SK-N-SH (cell line): ENCODE measurements around the gene LAMA4. TPM values are rescaled to one million over a fixed set of nuclear protein-coding genes. Genes with fewer than 3 reads are reported as not detected.
A peak's percentile ranks its signal among the peaks of the same experiment; 100 is the strongest.

Experiments
- CTCF ChIA-PET: fragments of 300-600, 350-600 bp; formaldehyde crosslinking; extraction: SDS; loops from one replicate; lab custom pipeline; 2021; lab: Yijun Ruan, JAX
- POLR2A ChIA-PET: fragments of 350-600 bp; sonication (Branson Sonifier 250); formaldehyde crosslinking; extraction: SDS; loops from one replicate; lab custom pipeline; 2020; ENCODE audit warnings: antibody characterized with exemption, inconsistent platforms; lab: Yijun Ruan, JAX
- DNase-seq: peaks from one replicate; pipeline ENCODE4 v3.0.0; 2012
- H2AFZ ChIP-seq: fragments of 200-600 bp; sonication (generic); 2 replicates; pipeline ENCODE4 v1.8.1; 2016; ENCODE audit warnings: antibody characterized with exemption, mild to moderate bottlenecking, low read depth
- H3F3A ChIP-seq: fragments of 200-600 bp; sonication (generic); replicated peaks from 2 replicates; pipeline ENCODE3; 2016; ENCODE audit warnings: antibody characterized with exemption, mild to moderate bottlenecking; ENCODE audit not compliant: insufficient read depth
- H3K27ac ChIP-seq, 2 experiments: fragments of 200-500 bp in 1 of 2; fragments of 200-600 bp in 1 of 2; sonication (Bioruptor generic) in 1 of 2; sonication (generic), shearing (Covaris generic) in 1 of 2; 2 replicates each; pipeline versions ENCODE4 v1.5.1 to v1.6.1; 2014 to 2016; ENCODE audit warnings: low read depth in 2 of 2, inconsistent platforms in 1 of 2, low read length in 1 of 2, mild to moderate bottlenecking in 1 of 2, mixed read lengths in 1 of 2
- H3K27me3 ChIP-seq: fragments of 200-600 bp; sonication (generic), shearing (Covaris generic); 2 replicates; pipeline ENCODE4 v1.6.1; 2016; ENCODE audit warnings: mixed run types; ENCODE audit not compliant: insufficient read depth
- H3K36me3 ChIP-seq, 2 experiments: fragments of 200-500 bp in 1 of 2; fragments of 200-600 bp in 1 of 2; sonication (Bioruptor generic) in 1 of 2; sonication (generic) in 1 of 2; replicated peaks in 1 of 2; 2 replicates each; pipeline versions ENCODE3 to v1.5.1; 2014 to 2016; ENCODE audit warnings: low read length in 1 of 2, mild to moderate bottlenecking in 1 of 2; ENCODE audit not compliant: insufficient read depth in 2 of 2, control insufficient read depth in 1 of 2
- H3K4me1 ChIP-seq, 2 experiments: fragments of 200-500 bp in 1 of 2; fragments of 200-600 bp in 1 of 2; sonication (Bioruptor generic) in 1 of 2; sonication (generic), shearing (Covaris generic) in 1 of 2; 2 replicates each; pipeline versions ENCODE4 v1.5.1 to v1.6.1; 2014 to 2016; ENCODE audit warnings: low read depth in 1 of 2, low read length in 1 of 2, mixed run types in 1 of 2; ENCODE audit not compliant: insufficient read depth in 2 of 2, control insufficient read depth in 1 of 2
- H3K4me2 ChIP-seq: fragments of 200-600 bp; sonication (generic), shearing (Covaris generic); 2 replicates; pipeline ENCODE4 v1.6.1; 2017; ENCODE audit warnings: mixed run types
- H3K4me3 ChIP-seq, 2 experiments: fragments of 200-500 bp in 1 of 2; fragments of 200-600 bp in 1 of 2; sonication (Bioruptor generic) in 1 of 2; sonication (generic), shearing (Covaris generic) in 1 of 2; 2 replicates each; pipeline versions ENCODE4 v1.5.1 to v1.8.1; 2014 to 2016; ENCODE audit warnings: low read depth in 2 of 2, inconsistent platforms in 1 of 2, low read length in 1 of 2, mild to moderate bottlenecking in 1 of 2, mixed read lengths in 1 of 2, moderate library complexity in 1 of 2
- H3K79me2 ChIP-seq: fragments of 200-600 bp; sonication (generic); 2 replicates; pipeline ENCODE4 v1.8.1; 2017; ENCODE audit warnings: mild to moderate bottlenecking; ENCODE audit not compliant: insufficient read depth
- H3K9ac ChIP-seq: fragments of 200-600 bp; sonication (generic); 2 replicates; pipeline ENCODE4 v1.6.1; 2017; ENCODE audit warnings: mixed run types
- H3K9me2 ChIP-seq: fragments of 200-600 bp; sonication (generic); 2 replicates; pipeline ENCODE4 v1.6.1; 2017; ENCODE audit warnings: mixed run types
- H3K9me3 ChIP-seq: fragments of 200-600 bp; sonication (generic); 2 replicates; pipeline ENCODE4 v1.6.1; 2017; ENCODE audit warnings: mixed run types, mild to moderate bottlenecking, moderate library complexity
- H4K20me1 ChIP-seq: fragments of 200-600 bp; sonication (generic); 2 replicates; pipeline ENCODE4 v1.6.1; 2017; ENCODE audit warnings: mild to moderate bottlenecking, mixed run types; ENCODE audit not compliant: insufficient read depth
- CHD2 ChIP-seq: fragments of 150-350 bp; IDR thresholded peaks from 2 replicates; pipeline ENCODE4 v1.6.1; 2018; ENCODE audit warnings: low read length; ENCODE audit not compliant: partially characterized antibody
- EP300 ChIP-seq, 2 experiments: IDR thresholded peaks; 2 replicates each; pipeline versions ENCODE4 v1.4.0 to v1.6.1; 2012; ENCODE audit warnings: borderline replicate concordance in 1 of 2, low read depth in 1 of 2, low read length in 1 of 2
- FOSL2 ChIP-seq: IDR thresholded peaks from 2 replicates; pipeline ENCODE4 v1.4.0; 2012; ENCODE audit warnings: low read depth, mild to moderate bottlenecking, moderate library complexity, borderline replicate concordance
- FOXJ3 ChIP-seq: sonication (generic); formaldehyde crosslinking; IDR thresholded peaks from 2 replicates; pipeline ENCODE4 v1.5.1; 2020; ENCODE audit warnings: mild to moderate bottlenecking, missing genetic modification reagents
- FOXM1 ChIP-seq: IDR thresholded peaks from 2 replicates; pipeline ENCODE4 v1.4.0; 2012; ENCODE audit warnings: low read depth, mild to moderate bottlenecking
- GATA2 ChIP-seq: sonication (generic); formaldehyde crosslinking; IDR thresholded peaks from 2 replicates; pipeline ENCODE4 v1.5.0; 2020; ENCODE audit warnings: mild to moderate bottlenecking, missing genetic modification reagents
- JUND ChIP-seq: IDR thresholded peaks from 2 replicates; pipeline ENCODE4 v1.4.0; 2012
- MXI1 ChIP-seq: IDR thresholded peaks from 2 replicates; pipeline ENCODE4 v1.6.1; 2012; ENCODE audit warnings: mild to moderate bottlenecking, low read depth, low read length, improper control_type of control experiment
- RAD21 ChIP-seq: IDR thresholded peaks from 2 replicates; pipeline ENCODE4 v1.6.1; 2012; ENCODE audit warnings: mild to moderate bottlenecking, low read length
- RCOR1 ChIP-seq: fragments of 150-350 bp; IDR thresholded peaks from 2 replicates; pipeline ENCODE4 v1.6.1; 2017; ENCODE audit warnings: antibody characterized with exemption, low read length
- RFX5 ChIP-seq: IDR thresholded peaks from 2 replicates; pipeline ENCODE4 v1.6.1; 2012; ENCODE audit warnings: mild to moderate bottlenecking, improper control_type of control experiment, low read length
- SMC3 ChIP-seq: IDR thresholded peaks from 2 replicates; pipeline ENCODE4 v1.6.1; 2012; ENCODE audit warnings: low read depth, low read length, improper control_type of control experiment
- TAF1 ChIP-seq: IDR thresholded peaks from 2 replicates; pipeline ENCODE4 v1.6.1; 2012; ENCODE audit warnings: low read depth, mild to moderate bottlenecking, low read length, moderate library complexity, borderline replicate concordance
- TCF12 ChIP-seq: IDR thresholded peaks from 2 replicates; pipeline ENCODE4 v1.4.0; 2012
- USF2 ChIP-seq: fragments of 150-350 bp; IDR thresholded peaks from 2 replicates; pipeline ENCODE4 v1.6.1; 2017; ENCODE audit warnings: antibody characterized with exemption, low read length, low read depth, borderline replicate concordance
- WGBS: methylation state at CpG from one replicate; pipeline ENCODE4 v1.1.6; 2017; ENCODE audit warnings: low lambda C conversion rate; 5-methylcytosine and 5-hydroxymethylcytosine counted together
- polyA plus RNA-seq, 3 experiments: library from polyadenylated mRNA; depleted of rRNA; stranded (reverse); fragments of >200 nt; gene quantifications; 2 replicates each; pipeline ENCODE4 v1.2.3, GENCODE V29; 2012
- TF ChIP-seq, protein P1 (sequence below): fragments of 150-350 bp; IDR thresholded peaks from 2 replicates; pipeline ENCODE4 v1.6.1; 2016; ENCODE audit warnings: mild to moderate bottlenecking, low read depth, low read length
- TF ChIP-seq, protein P2 (sequence below): IDR thresholded peaks from 2 replicates; pipeline ENCODE4 v1.4.0; 2012; ENCODE audit warnings: low read depth

Gene LAMA4
- polyA plus RNA-seq, 1 of the 3 experiments (the other 2 are of a cell fraction): 9.4 TPM

- Histone ChIP-seq H3K4me3 (peak overlapping the region in 1 of 2 experiments; percentile 9; a peak in 1 of 4 replicates), H3K36me3 (peaks cover 0 to 4% of the 10 kb centered on the region in 2 experiments), H3K9ac (no peak overlapping the region), H3K79me2 (no peaks in the 10 kb centered on the region), H3K9me3 (no peaks in the 10 kb centered on the region), H3K9me2 (no peaks in the 10 kb centered on the region), H3K4me2 (no peak overlapping the region), H3K27me3 (no peaks in the 10 kb centered on the region), H3F3A (no peaks in the 10 kb centered on the region), H2AFZ (no peak overlapping the region), H4K20me1 (no peaks in the 10 kb centered on the region), H3K27ac (peak overlapping the region in 1 of 2 experiments; percentile 99; a peak in 2 of 4 replicates), H3K4me1 (peaks cover 10 to 43% of the 10 kb centered on the region in 2 experiments; a peak in 3 of 4 replicates)
- ChIA-PET POLR2A (interaction anchor here (1.1 to 2.2 kb wide), 5 partner anchors 34 to 112 kb away, joined by 4 to 9 read pairs (median 5); partner anchors contain the start of gene LAMA4), CTCF (interaction anchor here (0.7 to 12.9 kb wide), 13 partner anchors 9 to 114 kb away, joined by 3 to 92 read pairs (median 3); partner anchors contain the start of gene LAMA4)
- WGBS: 80% methylated on average over 2 of the region's 3 CpGs
- TF ChIP-seq TAF1: no peak
- TF ChIP-seq CHD2: peak; percentile 88
- TF ChIP-seq FOSL2: no peak
- TF ChIP-seq JUND: no peak
- TF ChIP-seq USF2: no peak
- no peak for TF ChIP-seq FOXM1
- peak; percentile 92; the same call in 1 of the 2 replicates for TF ChIP-seq RCOR1
- TF ChIP-seq MXI1: peak; percentile 81
- peak; percentile 12; the same call in 1 of the 2 replicates for TF ChIP-seq SMC3
- TF ChIP-seq, protein P1, sequence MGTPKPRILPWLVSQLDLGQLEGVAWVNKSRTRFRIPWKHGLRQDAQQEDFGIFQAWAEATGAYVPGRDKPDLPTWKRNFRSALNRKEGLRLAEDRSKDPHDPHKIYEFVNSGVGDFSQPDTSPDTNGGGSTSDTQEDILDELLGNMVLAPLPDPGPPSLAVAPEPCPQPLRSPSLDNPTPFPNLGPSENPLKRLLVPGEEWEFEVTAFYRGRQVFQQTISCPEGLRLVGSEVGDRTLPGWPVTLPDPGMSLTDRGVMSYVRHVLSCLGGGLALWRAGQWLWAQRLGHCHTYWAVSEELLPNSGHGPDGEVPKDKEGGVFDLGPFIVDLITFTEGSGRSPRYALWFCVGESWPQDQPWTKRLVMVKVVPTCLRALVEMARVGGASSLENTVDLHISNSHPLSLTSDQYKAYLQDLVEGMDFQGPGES: no peak
- peak in 1 of 2 experiments; percentile 99; a peak in 2 of 4 replicates for TF ChIP-seq EP300 (IDR thresholded peaks at IDR 0.05; ENCODE audit: borderline replicate concordance in 1 of 2, low read depth in 1 of 2, low read length in 1 of 2)
- TF ChIP-seq RFX5: 0 out of 2 replicates have a peak, but pooled peaks have one; percentile 42
- TF ChIP-seq, protein P2, sequence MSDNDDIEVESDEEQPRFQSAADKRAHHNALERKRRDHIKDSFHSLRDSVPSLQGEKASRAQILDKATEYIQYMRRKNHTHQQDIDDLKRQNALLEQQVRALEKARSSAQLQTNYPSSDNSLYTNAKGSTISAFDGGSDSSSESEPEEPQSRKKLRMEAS: no peak
- peak; percentile 98 for TF ChIP-seq FOXJ3 (CRISPR knock-in tag)
- peak; percentile 32; the same call in 1 of the 2 replicates for TF ChIP-seq TCF12
- TF ChIP-seq RAD21: peak; percentile 46
- peak; percentile 91 for TF ChIP-seq GATA2
- DNase-seq: peak; percentile 67
Measured at GRCh38 chr6:112199001-112199403, 55.4 kb downstream of the LAMA4 start.
